WTC11 (cell line): Measurements from ENCODE around the gene SETD3.

Experiments
- CREB1 ChIP-seq: sonication (generic); formaldehyde crosslinking; IDR thresholded peaks from 2 replicates; pipeline ENCODE4 v1.8.0; 2023; ENCODE audit warnings: mild to moderate bottlenecking, missing genetic modification reagents
- CREM ChIP-seq: sonication (generic); formaldehyde crosslinking; IDR thresholded peaks from 2 replicates; pipeline ENCODE4 v1.8.1; 2022; ENCODE audit warnings: mild to moderate bottlenecking, missing genetic modification reagents, moderate library complexity
- ELF4 ChIP-seq: sonication (generic); formaldehyde crosslinking; IDR thresholded peaks from 2 replicates; pipeline ENCODE4 v1.8.1; 2022; ENCODE audit warnings: low read depth, mild to moderate bottlenecking, moderate library complexity, missing genetic modification reagents
- JUN ChIP-seq: sonication (generic); formaldehyde crosslinking; IDR thresholded peaks from 2 replicates; pipeline ENCODE4 v1.8.0; 2023; ENCODE audit warnings: mild to moderate bottlenecking, missing genetic modification reagents
- NR1H2 ChIP-seq: sonication (generic); formaldehyde crosslinking; IDR thresholded peaks from 2 replicates; pipeline ENCODE4 v1.9.0; 2021; ENCODE audit warnings: mild to moderate bottlenecking, moderate library complexity, missing genetic modification reagents
- SMAD3 ChIP-seq: sonication (generic); formaldehyde crosslinking; IDR thresholded peaks from 2 replicates; pipeline ENCODE4 v1.8.0; 2022; ENCODE audit warnings: missing genetic modification reagents, mild to moderate bottlenecking, borderline replicate concordance
- TCF7 ChIP-seq: sonication (generic); formaldehyde crosslinking; IDR thresholded peaks from 2 replicates; pipeline ENCODE4 v1.8.0; 2022; ENCODE audit warnings: mild to moderate bottlenecking, low read depth, missing genetic modification reagents, moderate library complexity
- ZNF263 ChIP-seq: sonication (generic); formaldehyde crosslinking; IDR thresholded peaks from 2 replicates; pipeline ENCODE4 v1.8.1; 2022; ENCODE audit warnings: low read depth, mild to moderate bottlenecking, moderate library complexity, missing genetic modification reagents
- ZNF416 ChIP-seq: fragments of 250-450 bp; sonication (Bioruptor Pico); IDR thresholded peaks from 2 replicates; pipeline ENCODE4 v1.9.0; 2021; ENCODE audit warnings: mild to moderate bottlenecking, inconsistent platforms
- TF ChIP-seq, protein P1 (sequence below): sonication (generic); formaldehyde crosslinking; IDR thresholded peaks from 2 replicates; pipeline ENCODE4 v1.8.0; 2022; ENCODE audit warnings: mild to moderate bottlenecking, missing genetic modification reagents
- TF ChIP-seq, protein P2 (sequence below): fragments of 200-600 bp; IDR thresholded peaks from 2 replicates; pipeline ENCODE4 v1.8.0; 2022; ENCODE audit warnings: antibody characterized with exemption
- TF ChIP-seq, protein P3 (sequence below): sonication (generic); formaldehyde crosslinking; IDR thresholded peaks from 2 replicates; pipeline ENCODE4 v1.8.0; 2023; ENCODE audit warnings: mild to moderate bottlenecking, missing genetic modification reagents
- TF ChIP-seq, protein P4 (sequence below): sonication (generic); formaldehyde crosslinking; IDR thresholded peaks from 2 replicates; pipeline ENCODE4 v1.8.0; 2022; ENCODE audit warnings: mild to moderate bottlenecking, missing genetic modification reagents
- TF ChIP-seq, protein P5 (sequence below): sonication (generic); formaldehyde crosslinking; conservative IDR thresholded peaks from 2 replicates; pipeline ENCODE4 v1.8.1; 2022; ENCODE audit warnings: mild to moderate bottlenecking, missing genetic modification reagents

DNA sequence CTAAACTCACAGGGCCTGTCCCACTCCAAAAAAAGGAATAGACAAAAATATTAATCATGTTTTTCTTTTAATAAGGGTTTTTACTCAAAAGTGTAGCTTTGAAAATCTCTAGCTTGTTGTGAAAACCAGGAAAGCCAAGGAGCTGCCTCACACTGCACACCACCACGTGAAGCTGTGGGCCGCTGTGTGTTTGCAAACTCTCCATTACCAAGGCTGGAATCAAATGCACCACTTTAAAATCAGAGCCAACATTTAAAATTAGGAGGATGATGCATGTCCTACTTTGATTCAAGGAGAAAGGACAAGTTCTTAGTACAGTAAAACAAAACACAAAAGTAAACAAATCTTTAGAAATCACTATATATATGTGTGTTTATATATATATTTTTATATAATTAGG, 83.0 kb downstream of the SETD3 start:
- TF ChIP-seq, protein P1, sequence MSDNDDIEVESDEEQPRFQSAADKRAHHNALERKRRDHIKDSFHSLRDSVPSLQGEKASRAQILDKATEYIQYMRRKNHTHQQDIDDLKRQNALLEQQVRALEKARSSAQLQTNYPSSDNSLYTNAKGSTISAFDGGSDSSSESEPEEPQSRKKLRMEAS (CRISPR knock-in tag) = no peak
- TF ChIP-seq SMAD3 (no peak), CREM (CRISPR knock-in tag) (no peak), JUN (CRISPR knock-in tag) (no peak), ZNF263 (CRISPR knock-in tag) (no peak), TCF7 (no peak), ZNF416 (CRISPR knock-in tag) (no peak), NR1H2 (CRISPR knock-in tag) (no peak), ELF4 (CRISPR knock-in tag) (no peak), CREB1 (CRISPR knock-in tag) (no peak)
- TF ChIP-seq, protein P2, sequence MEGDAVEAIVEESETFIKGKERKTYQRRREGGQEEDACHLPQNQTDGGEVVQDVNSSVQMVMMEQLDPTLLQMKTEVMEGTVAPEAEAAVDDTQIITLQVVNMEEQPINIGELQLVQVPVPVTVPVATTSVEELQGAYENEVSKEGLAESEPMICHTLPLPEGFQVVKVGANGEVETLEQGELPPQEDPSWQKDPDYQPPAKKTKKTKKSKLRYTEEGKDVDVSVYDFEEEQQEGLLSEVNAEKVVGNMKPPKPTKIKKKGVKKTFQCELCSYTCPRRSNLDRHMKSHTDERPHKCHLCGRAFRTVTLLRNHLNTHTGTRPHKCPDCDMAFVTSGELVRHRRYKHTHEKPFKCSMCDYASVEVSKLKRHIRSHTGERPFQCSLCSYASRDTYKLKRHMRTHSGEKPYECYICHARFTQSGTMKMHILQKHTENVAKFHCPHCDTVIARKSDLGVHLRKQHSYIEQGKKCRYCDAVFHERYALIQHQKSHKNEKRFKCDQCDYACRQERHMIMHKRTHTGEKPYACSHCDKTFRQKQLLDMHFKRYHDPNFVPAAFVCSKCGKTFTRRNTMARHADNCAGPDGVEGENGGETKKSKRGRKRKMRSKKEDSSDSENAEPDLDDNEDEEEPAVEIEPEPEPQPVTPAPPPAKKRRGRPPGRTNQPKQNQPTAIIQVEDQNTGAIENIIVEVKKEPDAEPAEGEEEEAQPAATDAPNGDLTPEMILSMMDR = no peak
- TF ChIP-seq, protein P3, sequence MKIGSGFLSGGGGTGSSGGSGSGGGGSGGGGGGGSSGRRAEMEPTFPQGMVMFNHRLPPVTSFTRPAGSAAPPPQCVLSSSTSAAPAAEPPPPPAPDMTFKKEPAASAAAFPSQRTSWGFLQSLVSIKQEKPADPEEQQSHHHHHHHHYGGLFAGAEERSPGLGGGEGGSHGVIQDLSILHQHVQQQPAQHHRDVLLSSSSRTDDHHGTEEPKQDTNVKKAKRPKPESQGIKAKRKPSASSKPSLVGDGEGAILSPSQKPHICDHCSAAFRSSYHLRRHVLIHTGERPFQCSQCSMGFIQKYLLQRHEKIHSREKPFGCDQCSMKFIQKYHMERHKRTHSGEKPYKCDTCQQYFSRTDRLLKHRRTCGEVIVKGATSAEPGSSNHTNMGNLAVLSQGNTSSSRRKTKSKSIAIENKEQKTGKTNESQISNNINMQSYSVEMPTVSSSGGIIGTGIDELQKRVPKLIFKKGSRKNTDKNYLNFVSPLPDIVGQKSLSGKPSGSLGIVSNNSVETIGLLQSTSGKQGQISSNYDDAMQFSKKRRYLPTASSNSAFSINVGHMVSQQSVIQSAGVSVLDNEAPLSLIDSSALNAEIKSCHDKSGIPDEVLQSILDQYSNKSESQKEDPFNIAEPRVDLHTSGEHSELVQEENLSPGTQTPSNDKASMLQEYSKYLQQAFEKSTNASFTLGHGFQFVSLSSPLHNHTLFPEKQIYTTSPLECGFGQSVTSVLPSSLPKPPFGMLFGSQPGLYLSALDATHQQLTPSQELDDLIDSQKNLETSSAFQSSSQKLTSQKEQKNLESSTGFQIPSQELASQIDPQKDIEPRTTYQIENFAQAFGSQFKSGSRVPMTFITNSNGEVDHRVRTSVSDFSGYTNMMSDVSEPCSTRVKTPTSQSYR (CRISPR knock-in tag) = no peak
- TF ChIP-seq, protein P4, sequence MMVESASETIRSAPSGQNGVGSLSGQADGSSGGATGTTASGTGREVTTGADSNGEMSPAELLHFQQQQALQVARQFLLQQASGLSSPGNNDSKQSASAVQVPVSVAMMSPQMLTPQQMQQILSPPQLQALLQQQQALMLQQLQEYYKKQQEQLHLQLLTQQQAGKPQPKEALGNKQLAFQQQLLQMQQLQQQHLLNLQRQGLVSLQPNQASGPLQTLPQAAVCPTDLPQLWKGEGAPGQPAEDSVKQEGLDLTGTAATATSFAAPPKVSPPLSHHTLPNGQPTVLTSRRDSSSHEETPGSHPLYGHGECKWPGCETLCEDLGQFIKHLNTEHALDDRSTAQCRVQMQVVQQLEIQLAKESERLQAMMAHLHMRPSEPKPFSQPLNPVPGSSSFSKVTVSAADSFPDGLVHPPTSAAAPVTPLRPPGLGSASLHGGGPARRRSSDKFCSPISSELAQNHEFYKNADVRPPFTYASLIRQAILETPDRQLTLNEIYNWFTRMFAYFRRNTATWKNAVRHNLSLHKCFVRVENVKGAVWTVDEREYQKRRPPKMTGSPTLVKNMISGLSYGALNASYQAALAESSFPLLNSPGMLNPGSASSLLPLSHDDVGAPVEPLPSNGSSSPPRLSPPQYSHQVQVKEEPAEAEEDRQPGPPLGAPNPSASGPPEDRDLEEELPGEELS = no peak
- TF ChIP-seq, protein P5, sequence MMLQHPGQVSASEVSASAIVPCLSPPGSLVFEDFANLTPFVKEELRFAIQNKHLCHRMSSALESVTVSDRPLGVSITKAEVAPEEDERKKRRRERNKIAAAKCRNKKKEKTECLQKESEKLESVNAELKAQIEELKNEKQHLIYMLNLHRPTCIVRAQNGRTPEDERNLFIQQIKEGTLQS (CRISPR knock-in tag) = no peak
